CD1c-positive myeloid dendritic cell (primary cell): Measurements from ENCODE around the gene PP2D1.
A peak's percentile ranks its signal among the peaks of the same experiment; 100 is the strongest.
"Not testable (repeated sequence)": the region's sequence is repeated elsewhere in the genome, so short reads cannot be mapped to it uniquely, and the experiment has no call there.

Experiments used
- DNase-seq: peaks from one replicate; pipeline ENCODE4 v3.0.0-alpha.2; 2016; ENCODE audit errors: extremely low spot score

Gene PP2D1

GRCh38 chr3:20012164-20012563 lies at the start of gene PP2D1:
Gene PP2D1 (minus strand): TSS chr3:20012264. CDS start chr3:20012072, 192 bp downstream.
- DNase-seq, result no peak

GRCh38 chr3:20060974-20061685 lies 49.1 kb upstream of the PP2D1 start:
- DNase-seq, result peak; percentile 84

GRCh38 chr3:20059929-20060328 lies 47.9 kb upstream of the PP2D1 start:
- DNase-seq, result no peak

- DNase-seq, result no peak
Measured at GRCh38 chr3:20057612-20058180, 45.6 kb upstream of the PP2D1 start.

GRCh38 chr3:20056725-20057611 lies 44.9 kb upstream of the PP2D1 start:
- DNase-seq, result peak; percentile 75

GRCh38 chr3:20055842-20056241 lies 43.8 kb upstream of the PP2D1 start:
- DNase-seq, result no peak

- DNase-seq, result no peak
Measured at GRCh38 chr3:20055020-20055775, 43.1 kb upstream of the PP2D1 start.

- peak; percentile 84 for DNase-seq
Measured at GRCh38 chr3:20054549-20054987, 42.5 kb upstream of the PP2D1 start.

GRCh38 chr3:20052851-20053250 lies 40.8 kb upstream of the PP2D1 start:
- no peak for DNase-seq

GRCh38 chr3:20051123-20051806 lies 39.2 kb upstream of the PP2D1 start:
- DNase-seq, result no peak

- DNase-seq, result no peak
Measured at GRCh38 chr3:20047976-20048883, 36.2 kb upstream of the PP2D1 start.

GRCh38 chr3:20047341-20047779 lies 35.3 kb upstream of the PP2D1 start:
- no peak for DNase-seq

- DNase-seq, result no peak
Measured at GRCh38 chr3:20046556-20046955, 34.5 kb upstream of the PP2D1 start.

GRCh38 chr3:20045141-20045540 lies 33.1 kb upstream of the PP2D1 start:
- DNase-seq, result not testable (repeated sequence)

- DNase-seq, result no peak
Measured at GRCh38 chr3:20043825-20044224, 31.8 kb upstream of the PP2D1 start.

GRCh38 chr3:20043396-20043795 lies 31.3 kb upstream of the PP2D1 start:
- DNase-seq, result peak; percentile 54

GRCh38 chr3:20042331-20042730 lies 30.3 kb upstream of the PP2D1 start:
- DNase-seq, result no peak

- peak; percentile 79 for DNase-seq
Measured at GRCh38 chr3:20041197-20041780, 29.2 kb upstream of the PP2D1 start.

GRCh38 chr3:20040548-20041196 lies 28.6 kb upstream of the PP2D1 start:
- DNase-seq, result peak; percentile 80
